Kidney tubule cell (primary cell): ENCODE results near the gene ZFHX3.
A peak's percentile ranks its signal among the peaks of the same experiment; 100 is the strongest.
"Not testable (repeated sequence)": the region's sequence is repeated elsewhere in the genome, so short reads cannot be mapped to it uniquely, and the experiment has no call there.

Experiments used
- DNase-seq: peaks from one replicate; pipeline ENCODE4 v3.0.0-alpha.2; 2018; ENCODE audit warnings: low spot score

The ZFHX3 gene

DNA sequence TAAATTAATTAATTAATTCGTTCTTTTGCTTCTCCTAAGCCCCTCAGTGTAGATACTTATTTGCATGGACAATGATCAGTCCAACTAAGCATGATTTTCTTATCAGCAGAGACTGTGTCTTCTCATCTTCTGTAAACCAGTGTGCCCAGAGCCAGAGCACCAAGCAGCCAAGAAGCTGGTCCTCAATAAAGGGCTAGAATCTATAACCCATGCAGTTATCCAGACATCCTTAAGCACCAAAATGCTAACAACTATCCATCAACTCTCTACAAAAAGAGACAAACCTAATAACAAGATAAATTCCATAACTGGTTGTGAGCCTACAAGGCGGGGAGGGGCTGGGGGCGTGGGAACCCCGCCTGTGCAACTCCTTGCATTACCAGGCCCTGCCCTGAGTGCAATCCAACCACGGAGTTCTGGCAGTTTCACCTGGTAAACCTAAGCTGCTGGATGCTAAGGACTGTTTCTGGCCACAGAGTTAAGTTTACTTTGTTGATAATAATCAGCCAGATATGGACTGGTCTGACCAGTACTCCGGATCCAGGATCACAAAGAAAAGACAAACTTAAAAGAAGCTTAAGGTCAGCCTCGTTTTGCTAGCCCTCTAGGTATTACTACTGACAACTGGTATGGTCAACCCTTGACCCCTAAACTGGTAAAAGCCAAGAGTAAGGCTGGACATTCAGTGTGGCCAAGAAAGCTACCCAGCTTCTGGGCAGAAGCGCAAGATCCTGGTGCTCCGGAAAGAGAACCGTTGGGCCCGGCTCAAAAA is 51.5 kb downstream of the ZFHX3 start:
- no peak for DNase-seq

DNA sequence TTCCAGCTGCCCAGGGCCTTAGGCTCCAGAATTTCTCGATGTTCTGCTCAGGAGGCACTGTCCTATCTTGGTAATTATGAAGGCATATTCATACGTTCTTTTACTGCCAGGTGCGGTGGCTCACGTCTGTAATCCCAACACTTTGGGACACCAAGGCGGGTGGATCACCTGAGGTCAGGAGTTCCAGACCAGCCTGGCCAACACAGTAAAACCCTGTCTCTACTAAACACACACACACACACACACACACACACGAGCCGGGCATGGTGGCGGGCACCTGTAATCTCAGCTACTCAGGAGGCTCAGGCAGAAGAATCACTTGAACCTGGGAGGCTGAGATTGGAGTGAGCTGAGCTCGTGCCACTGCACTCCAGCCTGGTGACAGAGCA is 52.1 kb downstream of the ZFHX3 start:
- not testable (repeated sequence) for DNase-seq

DNA sequence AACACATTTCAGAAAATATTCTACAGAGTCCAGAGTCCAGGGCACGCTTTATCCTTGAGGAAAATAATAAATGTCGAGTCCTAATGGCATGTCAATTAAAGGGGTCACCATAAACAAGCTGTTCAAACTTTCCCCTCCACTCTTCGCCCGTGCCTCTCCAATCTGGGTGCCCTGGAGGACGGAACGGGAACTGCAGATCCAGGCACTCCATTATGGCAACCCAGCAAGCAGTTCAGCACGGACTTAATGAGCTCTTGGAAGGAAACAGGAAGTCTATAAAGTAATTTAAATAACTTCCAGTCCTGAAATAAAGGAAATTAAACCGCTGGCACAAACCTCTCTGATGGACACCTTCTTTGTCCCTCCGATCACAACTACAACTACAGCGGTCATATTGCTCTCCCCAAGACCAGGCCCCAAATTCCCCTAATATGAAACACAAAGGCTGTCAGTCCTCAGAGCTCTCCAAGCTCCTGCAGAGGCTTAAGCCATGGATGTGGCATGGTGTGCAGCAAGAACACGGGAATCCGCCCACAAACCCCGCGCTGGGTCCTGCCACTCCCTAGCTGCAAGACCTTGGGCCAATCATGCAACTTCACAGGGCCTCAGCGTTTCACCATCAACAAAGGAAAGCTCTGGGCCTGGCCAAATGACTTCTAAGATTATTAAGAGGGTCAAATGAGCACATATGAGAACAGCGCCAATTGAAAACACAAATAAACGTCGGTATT is 52.6 kb downstream of the ZFHX3 start:
- no peak for DNase-seq

DNA sequence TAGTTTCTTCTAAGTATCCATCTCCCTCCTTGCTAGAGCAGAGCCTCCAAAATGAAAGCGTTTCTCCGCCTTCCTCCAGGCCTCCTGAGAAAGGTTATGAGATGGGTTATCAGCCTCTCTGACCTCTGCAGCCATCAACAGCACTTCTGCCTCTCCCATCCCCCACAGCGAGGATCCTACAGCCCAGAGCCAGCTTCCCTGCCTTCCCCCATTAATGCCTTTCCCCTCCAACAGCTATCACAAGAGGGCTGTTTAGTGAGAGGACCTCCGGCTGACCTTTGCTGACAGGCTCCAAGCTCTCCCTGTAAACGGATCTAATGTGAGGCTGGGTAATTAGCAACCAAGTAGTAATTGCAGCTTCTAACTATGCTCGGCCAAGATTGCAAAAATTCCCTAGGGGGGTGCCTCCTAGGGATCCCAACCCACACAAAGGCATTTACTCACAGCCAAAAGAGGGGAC is 55.8 kb downstream of the ZFHX3 start:
- DNase-seq: no peak

DNA sequence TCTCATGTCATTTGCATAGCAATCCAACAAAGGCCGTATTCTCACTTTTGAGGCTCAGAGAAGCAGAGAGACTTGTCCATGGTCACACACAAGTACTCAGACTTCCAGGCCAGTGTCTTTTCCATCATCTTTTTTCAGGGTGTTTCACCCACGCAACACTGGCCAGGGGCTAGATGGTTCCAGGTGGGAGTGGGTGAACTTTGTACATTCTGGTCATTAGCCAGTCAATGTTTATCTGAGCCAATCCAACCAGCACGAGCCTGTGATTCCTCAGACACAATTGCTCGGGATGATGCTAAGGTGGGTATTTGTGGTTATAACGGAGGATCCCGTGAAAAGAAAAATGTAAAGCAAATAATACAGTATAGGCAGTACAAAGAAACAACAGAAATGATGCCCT is 56.3 kb downstream of the ZFHX3 start:
- DNase-seq: no peak

DNA sequence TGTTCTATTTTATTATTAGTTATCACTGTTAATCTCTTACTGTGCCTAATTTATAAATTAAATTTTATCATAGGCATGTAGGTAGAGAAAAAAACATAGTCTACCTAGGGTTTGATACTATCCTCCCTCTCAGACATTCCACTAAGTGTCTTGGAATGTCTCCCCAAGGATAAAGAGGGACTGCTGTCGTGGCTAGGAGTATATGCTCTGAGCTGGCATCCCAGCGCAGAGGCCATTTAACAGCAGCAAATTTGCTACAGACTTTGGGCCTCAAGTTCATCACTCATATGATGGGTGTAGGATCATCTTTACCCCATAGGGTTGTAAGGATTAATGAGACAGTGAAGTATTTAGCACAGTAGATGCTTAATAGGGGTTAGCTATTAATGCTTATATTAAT is 56.7 kb downstream of the ZFHX3 start:
- DNase-seq: peak; percentile 47

DNA sequence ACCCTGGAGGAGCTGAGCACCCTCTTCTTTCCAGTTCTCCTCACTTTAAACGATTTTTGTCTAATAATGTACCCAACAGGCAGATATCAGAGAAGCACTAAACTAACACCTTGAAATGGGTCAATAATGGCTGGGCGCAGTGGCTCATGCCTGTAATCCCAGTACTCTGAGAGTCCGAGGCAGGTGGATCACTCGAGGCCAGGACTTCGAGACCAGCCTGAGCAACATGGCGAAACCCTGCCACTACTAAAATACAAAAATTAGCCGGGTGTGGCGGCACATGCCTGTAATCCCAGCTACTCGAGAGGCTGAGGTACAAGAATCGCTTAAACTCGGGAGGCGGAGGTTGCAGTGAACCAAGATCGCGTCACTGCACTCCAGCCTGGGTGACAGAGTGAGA is 57.4 kb downstream of the ZFHX3 start:
- no peak for DNase-seq

DNA sequence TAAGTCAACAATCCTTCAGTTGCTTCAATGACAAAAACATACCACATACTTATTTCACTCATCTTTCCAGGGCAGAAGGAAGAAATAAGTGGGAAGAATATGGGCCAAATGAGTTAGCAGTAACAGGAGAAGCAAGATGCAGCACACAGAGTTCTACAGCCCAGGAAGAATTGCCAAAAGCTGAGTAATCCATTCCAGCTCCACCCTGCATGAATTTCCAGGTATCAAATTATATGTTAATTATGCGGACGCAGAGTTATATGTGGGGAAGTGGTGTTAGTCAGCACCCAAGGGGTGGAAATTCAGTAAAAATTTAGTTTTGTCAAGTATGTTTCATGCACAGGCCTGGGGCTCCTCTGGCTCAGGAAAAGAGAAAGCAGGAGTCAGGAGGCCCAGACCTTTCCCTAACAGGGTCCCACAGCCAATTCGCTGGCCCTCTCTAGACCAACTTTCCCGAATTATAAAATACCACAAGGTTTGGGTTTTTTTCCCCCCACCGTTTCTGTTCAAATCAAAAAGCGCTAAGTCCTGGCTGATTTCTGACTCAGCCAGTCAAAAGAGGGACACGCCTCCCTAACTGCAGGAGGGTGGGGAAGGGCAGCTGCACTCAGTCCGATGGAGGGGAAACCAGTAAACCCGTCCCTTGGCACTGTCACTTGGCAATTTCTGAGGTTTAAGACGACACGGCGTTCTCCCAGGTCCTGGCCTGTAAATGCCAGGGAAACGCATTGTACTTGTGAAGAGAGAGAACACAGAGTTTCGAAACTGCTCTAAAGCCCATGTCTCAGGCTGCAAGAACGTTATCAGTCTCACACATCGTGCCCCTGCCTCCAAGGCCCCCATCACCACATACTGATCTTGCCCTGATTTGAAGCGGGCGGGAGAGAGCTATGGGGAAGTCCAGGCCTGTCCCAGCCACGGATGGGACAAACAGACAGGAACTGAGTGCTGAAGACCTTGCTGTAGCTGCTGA is 58.1 kb downstream of the ZFHX3 start:
- peak; percentile 91 for DNase-seq

DNA sequence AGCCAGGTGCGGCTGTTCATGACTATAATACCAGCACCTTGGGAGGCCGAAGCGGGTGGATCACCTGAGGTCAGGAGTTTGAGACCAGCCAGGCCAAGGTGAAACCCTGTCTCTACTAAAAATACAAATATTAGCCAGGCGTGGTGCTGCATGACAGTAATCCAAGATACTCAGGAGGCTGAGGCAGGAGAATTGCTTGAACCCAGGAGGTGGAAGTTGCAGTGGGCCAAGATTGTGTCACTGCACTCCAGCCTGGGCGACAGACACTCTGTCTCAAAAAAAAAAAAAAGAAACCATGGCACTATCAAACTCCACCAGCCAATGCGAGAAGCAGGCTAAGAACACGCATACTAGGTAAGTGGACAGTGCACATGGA is 58.7 kb downstream of the ZFHX3 start:
- DNase-seq: not testable (repeated sequence)

DNA sequence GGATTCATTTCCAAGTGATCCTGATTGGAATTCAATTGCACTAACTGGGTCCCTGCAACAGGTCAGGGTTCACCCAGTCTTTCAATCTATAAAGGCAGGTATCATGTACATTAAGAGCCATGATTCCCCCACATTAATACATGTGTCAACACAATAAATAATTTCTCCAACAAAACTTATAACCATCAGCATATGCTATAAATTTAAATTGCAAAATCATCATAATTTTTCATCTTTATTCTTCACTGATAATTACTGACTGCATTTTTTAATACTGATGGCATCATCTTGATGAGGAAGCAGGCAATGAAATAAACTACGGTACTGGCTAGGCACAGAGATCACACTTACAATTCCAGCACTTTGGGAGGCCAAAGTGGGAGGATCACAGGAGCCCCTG is 59.4 kb downstream of the ZFHX3 start:
- no peak for DNase-seq

DNA sequence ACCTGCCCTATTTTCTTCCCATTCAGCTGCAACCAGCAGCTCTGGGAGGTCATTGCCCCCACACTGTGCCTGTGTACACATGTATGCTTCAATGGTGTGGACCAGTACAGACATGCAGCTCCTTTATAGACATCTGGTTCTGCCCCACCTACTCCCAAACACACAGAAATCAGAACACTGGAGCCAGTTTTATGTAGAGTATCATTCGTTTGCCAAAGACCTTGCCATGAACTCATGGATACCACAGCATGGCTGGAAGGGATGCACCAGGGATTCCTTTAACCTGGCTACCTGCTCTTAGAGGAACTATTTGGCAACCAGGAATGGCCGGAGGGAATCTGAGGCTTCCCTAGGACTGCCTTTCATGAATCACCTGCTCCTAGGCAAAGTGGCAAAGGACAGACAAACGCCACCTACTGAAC is 60.4 kb downstream of the ZFHX3 start:
- DNase-seq: peak; percentile 47

DNA sequence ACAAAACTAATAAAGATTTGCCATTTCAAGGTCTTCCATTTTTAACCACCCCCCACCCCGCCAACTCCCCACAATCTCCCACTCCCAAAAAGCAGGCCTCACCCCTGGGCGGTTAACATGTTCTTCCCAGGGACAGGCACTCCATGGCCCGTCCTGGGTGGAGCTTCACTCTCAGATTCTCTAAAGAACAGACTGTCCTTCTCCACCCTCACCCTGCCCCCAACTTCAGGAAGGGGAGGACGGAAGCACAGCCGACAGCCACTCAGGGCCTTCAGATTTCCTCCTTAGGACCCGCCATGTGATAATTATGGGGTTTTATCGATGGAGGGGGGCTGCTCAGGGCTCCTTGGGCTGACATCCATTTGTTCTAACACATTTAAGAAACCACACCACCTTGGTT is 61.9 kb downstream of the ZFHX3 start:
- no peak for DNase-seq

DNA sequence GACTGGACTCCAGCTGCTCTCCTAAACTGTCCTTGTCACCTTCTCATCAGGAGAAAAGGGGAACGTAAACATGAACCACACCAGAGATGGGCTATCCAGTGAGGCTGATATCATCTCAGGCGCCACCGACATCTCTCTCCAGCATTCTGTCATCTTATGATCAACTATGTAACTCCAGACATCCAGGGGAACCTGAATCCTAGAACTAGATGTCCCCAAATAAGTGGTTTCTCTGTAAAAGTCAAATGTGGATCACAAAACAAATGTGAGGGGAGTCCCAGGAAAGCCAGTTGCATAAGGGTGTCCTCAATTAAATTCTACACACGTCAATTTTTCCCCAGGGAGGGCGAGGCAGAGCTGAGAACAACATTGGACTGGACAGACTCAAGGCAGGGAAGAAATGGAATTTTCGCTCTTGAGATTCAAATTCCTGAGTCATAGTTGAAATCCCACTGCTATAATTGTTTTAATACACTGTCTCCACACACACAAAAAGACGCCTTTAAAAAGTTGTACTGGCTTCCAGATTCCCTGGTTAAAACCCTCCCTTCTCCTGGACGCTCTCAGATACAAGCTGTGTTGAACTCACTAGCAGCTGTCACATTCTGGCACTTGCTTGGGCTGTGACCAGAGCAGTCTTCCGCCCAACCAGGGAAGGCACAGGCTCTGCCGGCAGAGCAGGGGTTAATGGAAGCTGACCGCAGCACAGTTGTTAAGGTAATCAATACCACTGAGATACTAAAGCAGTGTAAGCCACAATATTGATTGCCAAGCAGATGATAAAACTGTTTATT is 62.6 kb downstream of the ZFHX3 start:
- no peak for DNase-seq

DNA sequence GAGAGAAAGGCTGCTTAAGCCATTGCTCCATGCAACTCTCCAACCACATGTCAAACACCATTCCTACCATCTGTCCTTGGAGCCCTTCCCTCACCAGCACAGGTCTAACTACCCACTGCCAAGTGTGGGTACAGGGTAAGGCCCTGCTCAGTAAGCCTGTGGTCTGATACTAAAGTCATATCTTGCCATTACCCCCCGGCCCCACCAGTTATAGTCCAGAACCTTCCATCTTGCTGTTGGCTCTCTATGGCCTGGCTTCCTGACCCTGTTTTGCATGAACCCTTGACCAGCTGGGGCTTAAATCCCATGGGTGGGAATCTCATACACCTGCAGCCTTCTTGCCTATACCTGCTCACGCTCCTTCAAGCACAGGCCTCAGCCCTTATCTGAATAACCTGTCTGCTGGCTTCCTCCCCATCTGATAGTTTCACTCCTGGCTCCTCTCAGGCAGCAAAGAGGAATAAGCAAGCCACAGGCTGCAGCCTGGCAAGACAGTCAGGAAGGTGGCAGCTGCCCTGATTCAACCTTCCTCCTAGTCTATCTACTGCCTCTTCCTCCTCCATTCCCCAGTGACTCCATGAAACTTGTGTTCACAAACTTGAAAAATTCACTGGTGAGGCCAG is 64.1 kb downstream of the ZFHX3 start:
- DNase-seq: no peak

DNA sequence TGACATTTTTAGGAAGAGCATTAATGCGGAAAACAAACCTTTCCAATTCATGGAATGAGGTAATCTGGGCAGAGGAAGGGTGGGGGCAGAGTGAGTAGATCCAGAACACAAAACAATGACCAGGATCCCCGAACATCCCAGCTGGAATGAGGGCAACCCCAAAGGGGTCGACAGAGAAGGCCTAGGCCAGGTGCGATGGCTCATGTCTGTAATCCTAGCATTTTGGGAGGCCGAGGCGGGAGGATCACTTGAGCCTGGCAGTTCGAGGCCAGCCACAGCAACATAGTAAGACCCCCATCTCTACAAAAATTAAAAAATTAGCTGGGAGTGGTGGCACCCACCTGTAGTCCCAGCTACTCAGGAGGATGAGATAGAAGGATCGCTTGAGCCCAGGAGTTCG is 64.7 kb downstream of the ZFHX3 start:
- peak; percentile 47 for DNase-seq

DNA sequence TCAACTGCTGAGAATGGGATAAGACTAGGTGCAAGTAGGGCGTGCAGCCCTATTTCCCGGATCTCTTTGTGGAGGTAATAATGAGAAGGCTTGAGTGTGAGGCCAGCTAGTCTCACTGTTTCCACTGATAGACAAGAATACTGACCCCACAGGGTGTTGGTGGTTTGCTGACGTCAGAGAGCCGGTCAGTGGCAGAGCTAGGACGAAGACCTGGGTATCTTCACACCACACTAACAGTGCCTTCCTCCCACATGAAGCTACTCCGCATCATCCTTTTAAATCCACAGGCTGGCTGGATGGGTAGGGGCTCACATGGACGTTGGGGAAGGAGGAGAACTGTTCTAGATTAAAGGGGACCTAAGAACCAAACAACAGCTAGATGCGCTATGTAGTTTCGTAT is 68.0 kb downstream of the ZFHX3 start:
- no peak for DNase-seq

DNA sequence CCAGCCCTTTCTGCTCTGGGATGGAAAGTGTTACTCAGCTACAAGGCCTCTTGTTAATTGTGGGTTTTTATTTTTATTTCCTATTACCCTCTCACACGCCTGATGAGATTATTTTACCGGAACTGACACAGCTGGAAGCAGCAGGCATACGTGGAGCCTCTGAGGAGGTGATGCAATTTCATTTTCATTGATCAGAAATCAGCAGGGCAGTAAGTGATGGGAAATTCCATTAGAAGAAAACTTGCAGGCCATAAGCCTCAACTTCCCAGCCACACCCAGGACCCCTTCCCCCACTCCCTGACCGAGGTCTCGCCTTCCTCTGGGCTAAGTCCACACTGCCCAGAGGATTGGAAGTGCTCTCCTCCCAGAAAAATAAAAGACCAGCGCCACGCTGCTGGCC is 69.7 kb downstream of the ZFHX3 start:
- DNase-seq: no peak

DNA sequence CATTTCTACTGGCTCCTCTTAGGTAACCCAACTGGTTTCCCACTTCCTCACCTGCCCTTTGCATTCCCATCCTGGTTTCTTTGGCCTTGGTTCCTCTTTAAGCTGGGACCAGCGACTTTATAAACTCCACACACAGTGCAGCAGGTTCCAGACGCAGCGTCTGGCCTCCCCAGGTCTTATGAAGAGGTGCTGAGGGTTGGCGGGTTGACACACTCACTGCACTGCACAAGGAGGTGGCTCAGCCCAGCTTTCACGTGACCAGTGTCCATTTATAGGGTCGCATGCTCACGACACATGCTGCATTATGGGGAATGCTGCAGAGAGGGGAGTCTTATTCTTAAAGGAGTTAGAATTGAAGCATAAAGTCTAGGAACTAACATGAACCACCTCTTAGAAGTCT is 70.8 kb downstream of the ZFHX3 start:
- DNase-seq: no peak

DNA sequence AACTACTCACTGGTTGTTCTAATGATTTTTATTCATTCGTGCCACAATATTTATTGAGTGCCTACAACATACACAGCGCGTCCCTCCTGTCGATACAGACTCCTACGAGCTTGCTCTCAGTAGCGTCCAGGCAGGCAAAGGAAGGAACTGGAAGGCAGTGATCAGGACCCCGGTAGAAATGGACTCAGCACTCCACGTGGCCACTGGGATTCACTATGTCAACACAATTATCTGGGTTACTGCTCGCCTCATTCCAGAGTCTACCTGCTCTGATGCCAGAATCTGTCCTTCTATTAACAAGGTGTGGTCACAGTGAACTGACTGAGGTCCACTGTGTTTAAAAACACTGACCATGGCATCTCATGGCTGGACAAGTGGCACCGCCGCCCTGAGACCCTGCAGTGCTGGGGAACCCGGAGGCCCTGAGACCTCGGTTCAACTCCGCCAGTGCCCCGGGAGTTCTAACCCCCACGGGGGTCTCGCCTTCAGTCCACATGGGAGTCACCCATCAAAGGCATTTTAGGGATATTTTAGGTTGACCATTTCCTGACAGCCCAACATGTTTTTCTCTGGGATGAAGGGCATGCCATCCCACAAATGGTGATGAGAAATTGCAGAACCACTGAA is 71.4 kb downstream of the ZFHX3 start:
- DNase-seq: no peak

DNA sequence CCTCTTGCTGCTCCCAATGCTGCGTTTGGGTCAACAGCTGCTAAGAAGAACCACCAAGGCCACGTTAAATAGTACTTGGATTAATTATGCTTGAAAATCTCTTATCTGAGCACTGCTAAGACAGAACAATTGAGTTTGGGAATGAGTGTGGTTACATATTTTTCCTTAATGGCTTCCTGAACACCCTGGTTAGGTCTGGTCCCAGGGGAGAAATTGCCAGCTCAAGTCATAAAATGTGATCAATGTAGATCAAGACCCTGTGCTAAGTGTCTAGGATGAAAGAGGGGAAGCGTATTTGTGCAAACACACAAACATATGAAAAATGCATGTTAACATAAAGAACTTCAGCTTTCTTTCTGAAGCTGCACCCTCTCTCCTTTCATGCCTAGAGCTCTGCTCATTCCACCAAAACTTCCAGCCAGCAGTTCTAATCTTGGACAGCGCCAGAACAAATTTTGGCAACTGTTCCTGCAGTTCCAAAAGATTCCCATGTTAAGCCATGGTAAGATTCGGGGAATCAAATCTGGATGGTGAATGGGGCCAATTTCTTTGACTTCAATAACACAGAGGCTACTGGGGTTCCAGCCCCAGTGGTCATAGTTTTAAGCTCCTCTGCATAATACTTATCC is 72.0 kb downstream of the ZFHX3 start:
- no peak for DNase-seq
